ENCODE results near the gene MEGF6. TPM values are rescaled to one million over a fixed set of nuclear protein-coding genes. Genes with fewer than 3 reads are reported as not detected.

The MEGF6 gene
- total and polyA plus RNA-seq, 2 donors (not counting 3 experiments of a cell fraction or from before 2014, with no cell fraction given), result 22.5 to 63.7 TPM

- no peak overlapping the region for H3K4me2 ChIP-seq (ENCODE audit: insufficient read depth, low read length)
- no peaks in the 10 kb centered on the region for H3K9me1 ChIP-seq (replicated peaks; ENCODE audit: control insufficient read depth, extremely low read depth, insufficient read depth, low read length)
- no peaks in the 10 kb centered on the region for H4K20me1 ChIP-seq (replicated peaks; ENCODE audit: control insufficient read depth, extremely low read depth, insufficient read depth, low read length)
- no peak for DNase-seq (ENCODE audit: low read depth, low spot score)
- H3K9ac ChIP-seq (replicated peaks; ENCODE audit: extremely low read depth, insufficient read depth, low read length), result no peak overlapping the region
- TF ChIP-seq POLR2AphosphoS5 (IDR thresholded peaks at IDR 0.05; ENCODE audit: insufficient read depth, low read depth, low read length) (no peak), MYC (IDR thresholded peaks at IDR 0.05; ENCODE audit: low read depth, low read length) (no peak), EZH2 (IDR thresholded peaks at IDR 0.05; ENCODE audit: borderline replicate concordance, low read depth, low read length, severe bottlenecking) (no peak), POLR2A (IDR thresholded peaks at IDR 0.05; ENCODE audit: low read depth, low read length) (no peak), GATA2 (IDR thresholded peaks at IDR 0.05; ENCODE audit: insufficient read depth, insufficient read length, low read depth, low read length) (no peak), JUN (IDR thresholded peaks at IDR 0.05; ENCODE audit: borderline replicate concordance, insufficient read depth, insufficient read length, low read depth) (no peak), MAX (IDR thresholded peaks at IDR 0.05; ENCODE audit: insufficient read depth, insufficient read length) (no peak), FOS (IDR thresholded peaks at IDR 0.05; ENCODE audit: borderline replicate concordance, insufficient read depth, low read length) (no peak)
- TF ChIP-seq, protein P1, sequence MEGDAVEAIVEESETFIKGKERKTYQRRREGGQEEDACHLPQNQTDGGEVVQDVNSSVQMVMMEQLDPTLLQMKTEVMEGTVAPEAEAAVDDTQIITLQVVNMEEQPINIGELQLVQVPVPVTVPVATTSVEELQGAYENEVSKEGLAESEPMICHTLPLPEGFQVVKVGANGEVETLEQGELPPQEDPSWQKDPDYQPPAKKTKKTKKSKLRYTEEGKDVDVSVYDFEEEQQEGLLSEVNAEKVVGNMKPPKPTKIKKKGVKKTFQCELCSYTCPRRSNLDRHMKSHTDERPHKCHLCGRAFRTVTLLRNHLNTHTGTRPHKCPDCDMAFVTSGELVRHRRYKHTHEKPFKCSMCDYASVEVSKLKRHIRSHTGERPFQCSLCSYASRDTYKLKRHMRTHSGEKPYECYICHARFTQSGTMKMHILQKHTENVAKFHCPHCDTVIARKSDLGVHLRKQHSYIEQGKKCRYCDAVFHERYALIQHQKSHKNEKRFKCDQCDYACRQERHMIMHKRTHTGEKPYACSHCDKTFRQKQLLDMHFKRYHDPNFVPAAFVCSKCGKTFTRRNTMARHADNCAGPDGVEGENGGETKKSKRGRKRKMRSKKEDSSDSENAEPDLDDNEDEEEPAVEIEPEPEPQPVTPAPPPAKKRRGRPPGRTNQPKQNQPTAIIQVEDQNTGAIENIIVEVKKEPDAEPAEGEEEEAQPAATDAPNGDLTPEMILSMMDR (IDR thresholded peaks at IDR 0.05; ENCODE audit: extremely low read depth in 1 of 2, insufficient read depth in 1 of 2, low read depth in 1 of 2, low read length in 2 of 2), result no peak
- H3K27ac ChIP-seq (ENCODE audit: insufficient read depth, low read depth, low read length), result no peak overlapping the region
- no TSS peak for BruUV-seq (replicated peaks)
- no peaks in the 10 kb centered on the region for H3K36me3 ChIP-seq (ENCODE audit: control insufficient read depth in 2 of 2, extremely low read depth in 1 of 2, insufficient read depth in 2 of 2, low read length in 2 of 2)
- ChIA-PET CTCF (no interaction called here), POLR2A (interaction anchor here (0.7 kb wide), 1 partner anchor 206 kb away, joined by 3 read pairs; no protein-coding TSS in a partner anchor)
- H2AFZ ChIP-seq (ENCODE audit: low read depth, low read length), result no peak overlapping the region
- H3K79me2 ChIP-seq (ENCODE audit: control insufficient read depth, insufficient read depth, low read length), result no peaks in the 10 kb centered on the region
- H3K4me3 ChIP-seq (replicated peaks in 1 of 3; ENCODE audit: insufficient read depth in 1 of 3, low read depth in 1 of 3, low read length in 3 of 3), result no peak overlapping the region
- intact Hi-C loops (cut with micrococcal nuclease), result no loop called here
- no peaks in the 10 kb centered on the region for H3K4me1 ChIP-seq (ENCODE audit: control insufficient read depth, extremely low read depth, insufficient read depth, low read length)
- dilution Hi-C loops (cut with MboI; ENCODE audit: extremely low pct_ligation_motif_present, low sequenced_read_pairs), result no loop called here
- no peak for FAIRE-seq
- H3K27me3 ChIP-seq (ENCODE audit: control insufficient read depth in 2 of 2, insufficient read depth in 2 of 2, low read length in 2 of 2), result no peaks in the 10 kb centered on the region
- H3K9me3 ChIP-seq (replicated peaks; ENCODE audit: control insufficient read depth, insufficient read depth, low read length), result no peaks in the 10 kb centered on the region
Observed at GRCh38 chr1:3511306-3511705, 100.0 kb downstream of the MEGF6 start.

Data from endothelial cell of umbilical vein (primary cell).